H1 (cell line): ENCODE measurements around the gene KNDC1. TPM values are rescaled to one million over a fixed set of nuclear protein-coding genes. Genes with fewer than 3 reads are reported as not detected.

Experiments
- HDAC6 ChIP-seq: IDR thresholded peaks from one replicate; pipeline ENCODE4 v1.7.1; 2012; ENCODE audit warnings: low read depth, mild to moderate bottlenecking, inconsistent platforms, low read length, moderate library complexity
- JUND ChIP-seq: IDR thresholded peaks from 2 replicates; pipeline ENCODE4 v1.6.1; 2011; ENCODE audit warnings: mild to moderate bottlenecking, improper control_type of control experiment, low read length
- KDM1A ChIP-seq: fragments of 200-600, 300-600 bp; sonication (generic); IDR thresholded peaks from 2 replicates; pipeline ENCODE4 v1.7.1; 2016; ENCODE audit warnings: mild to moderate bottlenecking, low read length, borderline replicate concordance
- RBBP5 ChIP-seq: IDR thresholded peaks from 2 replicates; pipeline ENCODE4 v1.7.1; 2012; ENCODE audit warnings: low read depth, mild to moderate bottlenecking, inconsistent platforms, low read length, moderate library complexity, borderline replicate concordance
- TCF12 ChIP-seq: IDR thresholded peaks from 2 replicates; pipeline ENCODE4 v1.6.1; 2011; ENCODE audit warnings: low read depth, mild to moderate bottlenecking, low read length
- polyA plus RNA-seq, 7 experiments: library from polyadenylated mRNA; depleted of rRNA in 3 of 7; stranded (reverse) in 5 of 7; unstranded in 2 of 7; fragments of >200 nt in 5 of 7; fragments of 200-250 nt in 2 of 7; gene quantifications; 1 replicate in 5 of 7; 2 replicates in 1 of 7; 4 replicates in 1 of 7; pipeline versions ENCODE4 v1.2.1 to v1.2.3, GENCODE V29; 2011 to 2013; ENCODE audit warnings: missing spikeins in 2 of 7, mixed read lengths in 2 of 7
- total RNA-seq: library from RNA; stranded (reverse); fragmentation: NEBNext Ultra II Directional; extraction: Animal tissue kit (Norgen Biotek cat#: 25700); gene quantifications from 2 replicates; pipeline ENCODE4 v1.2.1, GENCODE V29; 2021
- TF ChIP-seq, protein P1 (sequence below): fragments of 300-600 bp; sonication (generic); IDR thresholded peaks from 2 replicates; pipeline ENCODE4 v1.7.1; 2012; ENCODE audit warnings: low read length, moderate library complexity, mild to moderate bottlenecking, inconsistent platforms; ENCODE audit not compliant: insufficient replicate concordance

Gene KNDC1
- total and polyA plus RNA-seq, 2 of the 8 experiments (the other 6 are each of a cell fraction or from before 2014, with no cell fraction given), result 7.5 to 16.7 TPM

DNA sequence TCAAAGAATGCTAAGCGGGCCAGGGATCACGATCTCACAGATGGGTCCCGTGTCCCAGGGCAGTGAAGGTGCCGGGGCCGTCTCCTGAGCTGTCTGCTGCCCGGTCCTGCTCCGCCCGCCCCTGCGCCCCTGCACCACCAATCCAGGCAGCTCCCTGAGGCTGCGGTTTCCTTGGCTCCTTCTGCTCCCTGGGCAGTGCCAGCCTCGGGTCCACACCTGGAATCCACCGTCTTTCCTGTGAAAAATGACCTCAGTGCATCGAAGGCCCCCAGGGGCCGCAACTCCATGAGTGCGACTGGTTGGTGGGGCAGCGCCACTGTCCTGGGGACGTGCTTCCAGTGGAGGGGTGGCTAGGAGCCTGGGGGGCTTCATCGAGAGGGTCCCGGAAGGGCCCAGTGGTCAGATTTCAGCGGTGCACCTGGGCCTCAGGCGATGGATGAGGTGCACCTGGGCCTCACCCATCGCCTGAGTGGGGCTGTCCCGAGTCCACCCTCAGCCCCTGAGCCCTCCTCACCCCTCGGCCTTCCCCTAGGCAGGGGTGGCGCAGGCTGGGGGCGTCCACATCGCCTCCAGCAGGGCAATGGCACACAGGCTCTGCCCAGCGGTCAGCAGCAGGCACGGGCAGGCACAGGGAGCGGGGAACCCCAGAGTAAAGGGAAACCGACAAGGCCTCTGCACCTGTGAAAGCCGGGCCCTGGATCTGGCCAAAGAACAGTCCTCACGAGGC is 45.1 kb upstream of the KNDC1 start (continued):
- TF ChIP-seq TCF12 (no peak), RBBP5 (no peak), HDAC6 (no peak), KDM1A (no peak), JUND (no peak)
- TF ChIP-seq, protein P1, sequence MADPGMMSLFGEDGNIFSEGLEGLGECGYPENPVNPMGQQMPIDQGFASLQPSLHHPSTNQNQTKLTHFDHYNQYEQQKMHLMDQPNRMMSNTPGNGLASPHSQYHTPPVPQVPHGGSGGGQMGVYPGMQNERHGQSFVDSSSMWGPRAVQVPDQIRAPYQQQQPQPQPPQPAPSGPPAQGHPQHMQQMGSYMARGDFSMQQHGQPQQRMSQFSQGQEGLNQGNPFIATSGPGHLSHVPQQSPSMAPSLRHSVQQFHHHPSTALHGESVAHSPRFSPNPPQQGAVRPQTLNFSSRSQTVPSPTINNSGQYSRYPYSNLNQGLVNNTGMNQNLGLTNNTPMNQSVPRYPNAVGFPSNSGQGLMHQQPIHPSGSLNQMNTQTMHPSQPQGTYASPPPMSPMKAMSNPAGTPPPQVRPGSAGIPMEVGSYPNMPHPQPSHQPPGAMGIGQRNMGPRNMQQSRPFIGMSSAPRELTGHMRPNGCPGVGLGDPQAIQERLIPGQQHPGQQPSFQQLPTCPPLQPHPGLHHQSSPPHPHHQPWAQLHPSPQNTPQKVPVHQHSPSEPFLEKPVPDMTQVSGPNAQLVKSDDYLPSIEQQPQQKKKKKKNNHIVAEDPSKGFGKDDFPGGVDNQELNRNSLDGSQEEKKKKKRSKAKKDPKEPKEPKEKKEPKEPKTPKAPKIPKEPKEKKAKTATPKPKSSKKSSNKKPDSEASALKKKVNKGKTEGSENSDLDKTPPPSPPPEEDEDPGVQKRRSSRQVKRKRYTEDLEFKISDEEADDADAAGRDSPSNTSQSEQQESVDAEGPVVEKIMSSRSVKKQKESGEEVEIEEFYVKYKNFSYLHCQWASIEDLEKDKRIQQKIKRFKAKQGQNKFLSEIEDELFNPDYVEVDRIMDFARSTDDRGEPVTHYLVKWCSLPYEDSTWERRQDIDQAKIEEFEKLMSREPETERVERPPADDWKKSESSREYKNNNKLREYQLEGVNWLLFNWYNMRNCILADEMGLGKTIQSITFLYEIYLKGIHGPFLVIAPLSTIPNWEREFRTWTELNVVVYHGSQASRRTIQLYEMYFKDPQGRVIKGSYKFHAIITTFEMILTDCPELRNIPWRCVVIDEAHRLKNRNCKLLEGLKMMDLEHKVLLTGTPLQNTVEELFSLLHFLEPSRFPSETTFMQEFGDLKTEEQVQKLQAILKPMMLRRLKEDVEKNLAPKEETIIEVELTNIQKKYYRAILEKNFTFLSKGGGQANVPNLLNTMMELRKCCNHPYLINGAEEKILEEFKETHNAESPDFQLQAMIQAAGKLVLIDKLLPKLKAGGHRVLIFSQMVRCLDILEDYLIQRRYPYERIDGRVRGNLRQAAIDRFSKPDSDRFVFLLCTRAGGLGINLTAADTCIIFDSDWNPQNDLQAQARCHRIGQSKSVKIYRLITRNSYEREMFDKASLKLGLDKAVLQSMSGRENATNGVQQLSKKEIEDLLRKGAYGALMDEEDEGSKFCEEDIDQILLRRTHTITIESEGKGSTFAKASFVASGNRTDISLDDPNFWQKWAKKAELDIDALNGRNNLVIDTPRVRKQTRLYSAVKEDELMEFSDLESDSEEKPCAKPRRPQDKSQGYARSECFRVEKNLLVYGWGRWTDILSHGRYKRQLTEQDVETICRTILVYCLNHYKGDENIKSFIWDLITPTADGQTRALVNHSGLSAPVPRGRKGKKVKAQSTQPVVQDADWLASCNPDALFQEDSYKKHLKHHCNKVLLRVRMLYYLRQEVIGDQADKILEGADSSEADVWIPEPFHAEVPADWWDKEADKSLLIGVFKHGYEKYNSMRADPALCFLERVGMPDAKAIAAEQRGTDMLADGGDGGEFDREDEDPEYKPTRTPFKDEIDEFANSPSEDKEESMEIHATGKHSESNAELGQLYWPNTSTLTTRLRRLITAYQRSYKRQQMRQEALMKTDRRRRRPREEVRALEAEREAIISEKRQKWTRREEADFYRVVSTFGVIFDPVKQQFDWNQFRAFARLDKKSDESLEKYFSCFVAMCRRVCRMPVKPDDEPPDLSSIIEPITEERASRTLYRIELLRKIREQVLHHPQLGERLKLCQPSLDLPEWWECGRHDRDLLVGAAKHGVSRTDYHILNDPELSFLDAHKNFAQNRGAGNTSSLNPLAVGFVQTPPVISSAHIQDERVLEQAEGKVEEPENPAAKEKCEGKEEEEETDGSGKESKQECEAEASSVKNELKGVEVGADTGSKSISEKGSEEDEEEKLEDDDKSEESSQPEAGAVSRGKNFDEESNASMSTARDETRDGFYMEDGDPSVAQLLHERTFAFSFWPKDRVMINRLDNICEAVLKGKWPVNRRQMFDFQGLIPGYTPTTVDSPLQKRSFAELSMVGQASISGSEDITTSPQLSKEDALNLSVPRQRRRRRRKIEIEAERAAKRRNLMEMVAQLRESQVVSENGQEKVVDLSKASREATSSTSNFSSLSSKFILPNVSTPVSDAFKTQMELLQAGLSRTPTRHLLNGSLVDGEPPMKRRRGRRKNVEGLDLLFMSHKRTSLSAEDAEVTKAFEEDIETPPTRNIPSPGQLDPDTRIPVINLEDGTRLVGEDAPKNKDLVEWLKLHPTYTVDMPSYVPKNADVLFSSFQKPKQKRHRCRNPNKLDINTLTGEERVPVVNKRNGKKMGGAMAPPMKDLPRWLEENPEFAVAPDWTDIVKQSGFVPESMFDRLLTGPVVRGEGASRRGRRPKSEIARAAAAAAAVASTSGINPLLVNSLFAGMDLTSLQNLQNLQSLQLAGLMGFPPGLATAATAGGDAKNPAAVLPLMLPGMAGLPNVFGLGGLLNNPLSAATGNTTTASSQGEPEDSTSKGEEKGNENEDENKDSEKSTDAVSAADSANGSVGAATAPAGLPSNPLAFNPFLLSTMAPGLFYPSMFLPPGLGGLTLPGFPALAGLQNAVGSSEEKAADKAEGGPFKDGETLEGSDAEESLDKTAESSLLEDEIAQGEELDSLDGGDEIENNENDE, result no peak
